ENCODE data around the gene PKN1. TPM values are rescaled to one million over a fixed set of nuclear protein-coding genes. Genes with fewer than 3 reads are reported as not detected.

PKN1 gene
- total and polyA plus RNA-seq, 2 of the 13 experiments (the other 11 are each of a cell fraction or from before 2014, with no cell fraction given), result 45.7 to 54.5 TPM

DNA sequence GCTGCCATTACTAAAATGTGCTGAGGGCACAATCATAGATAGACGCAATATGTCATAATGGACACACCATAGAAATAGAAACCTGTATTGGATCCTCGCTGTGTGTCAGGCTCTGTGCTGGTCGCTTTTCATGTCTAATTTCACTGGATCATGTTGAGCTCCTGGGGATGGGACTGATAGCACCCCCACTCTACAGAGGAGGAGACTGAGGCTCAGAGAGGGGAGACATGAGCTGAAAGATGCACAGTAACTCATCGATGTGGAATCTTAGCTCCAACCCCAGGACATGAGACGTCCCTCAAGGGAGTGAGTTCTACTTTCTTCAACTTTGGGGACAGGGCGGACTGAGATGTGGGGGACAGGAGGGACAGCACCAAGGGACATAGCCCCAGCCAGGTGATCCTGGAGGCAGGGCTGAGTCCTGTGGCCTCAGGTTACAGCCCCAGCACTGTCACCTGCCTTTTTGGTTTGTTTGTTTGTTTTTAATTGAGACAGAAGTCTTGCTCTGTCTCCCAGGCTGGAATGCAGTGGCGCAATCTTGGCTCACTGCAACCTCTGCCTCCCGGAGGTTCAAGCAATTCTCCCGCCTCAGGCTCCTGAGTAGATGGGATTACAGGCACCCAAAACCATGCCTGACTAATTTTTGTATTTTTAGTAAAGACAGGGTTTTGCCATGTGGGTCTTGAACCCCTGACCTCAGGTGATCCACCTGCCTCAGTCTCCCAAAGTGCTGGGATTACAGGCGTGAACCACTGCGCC is 69.4 kb downstream of the PKN1 start (continued):
- TF ChIP-seq ZNF407 (CRISPR knock-in tag; IDR thresholded peaks at IDR 0.05; ENCODE audit: not compliant biosample characterization) (no peak), ZNF143 (CRISPR knock-in tag; IDR thresholded peaks at IDR 0.05) (no peak), ZNF12 (CRISPR knock-in tag; IDR thresholded peaks at IDR 0.05) (no peak), ZNF335 (CRISPR knock-in tag; IDR thresholded peaks at IDR 0.05) (no peak), CHD2 (IDR thresholded peaks at IDR 0.05; ENCODE audit: low read depth, low read length) (no peak), SIN3A (IDR thresholded peaks at IDR 0.05; ENCODE audit: borderline replicate concordance, low read depth, low read length) (no peak), NCOA2 (CRISPR knock-in tag; IDR thresholded peaks at IDR 0.05) (no peak), ZNF136 (CRISPR knock-in tag; IDR thresholded peaks at IDR 0.05; ENCODE audit: low read depth) (no peak), TRIM22 (IDR thresholded peaks at IDR 0.05) (no peak), TEAD3 (CRISPR knock-in tag; optimal IDR thresholded peaks at IDR 0.05; ENCODE audit: borderline replicate concordance) (peak; percentile 98), TGIF2 (CRISPR knock-in tag; IDR thresholded peaks at IDR 0.05) (no peak), FOXO1 (CRISPR knock-in tag; IDR thresholded peaks at IDR 0.05) (peak; percentile 50; the same call in 1 of the 2 replicates), MNT (IDR thresholded peaks at IDR 0.05) (no peak), KDM3A (CRISPR knock-in tag; IDR thresholded peaks at IDR 0.05; ENCODE audit: low read depth) (no peak), ZNF841 (CRISPR knock-in tag; IDR thresholded peaks at IDR 0.05; ENCODE audit: borderline replicate concordance) (no peak), KLF12 (CRISPR knock-in tag; IDR thresholded peaks at IDR 0.05; ENCODE audit: borderline replicate concordance) (no peak)
- TF ChIP-seq, protein P1, sequence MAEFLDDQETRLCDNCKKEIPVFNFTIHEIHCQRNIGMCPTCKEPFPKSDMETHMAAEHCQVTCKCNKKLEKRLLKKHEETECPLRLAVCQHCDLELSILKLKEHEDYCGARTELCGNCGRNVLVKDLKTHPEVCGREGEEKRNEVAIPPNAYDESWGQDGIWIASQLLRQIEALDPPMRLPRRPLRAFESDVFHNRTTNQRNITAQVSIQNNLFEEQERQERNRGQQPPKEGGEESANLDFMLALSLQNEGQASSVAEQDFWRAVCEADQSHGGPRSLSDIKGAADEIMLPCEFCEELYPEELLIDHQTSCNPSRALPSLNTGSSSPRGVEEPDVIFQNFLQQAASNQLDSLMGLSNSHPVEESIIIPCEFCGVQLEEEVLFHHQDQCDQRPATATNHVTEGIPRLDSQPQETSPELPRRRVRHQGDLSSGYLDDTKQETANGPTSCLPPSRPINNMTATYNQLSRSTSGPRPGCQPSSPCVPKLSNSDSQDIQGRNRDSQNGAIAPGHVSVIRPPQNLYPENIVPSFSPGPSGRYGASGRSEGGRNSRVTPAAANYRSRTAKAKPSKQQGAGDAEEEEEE (CRISPR knock-in tag; IDR thresholded peaks at IDR 0.05; ENCODE audit: borderline replicate concordance), result no peak

All from HepG2 (cell line).